H1 (cell line): ENCODE measurements around the gene SNTN. TPM values are rescaled to one million over a fixed set of nuclear protein-coding genes. Genes with fewer than 3 reads are reported as not detected.

Experiments used
- CTCF ChIA-PET: fragments of 300-600 bp; sonication (Branson Sonifier 250); formaldehyde crosslinking; loops from one replicate; lab custom pipeline; 2021; ENCODE audit not compliant: partially characterized antibody; lab: Charles Lee
- POLR2A ChIA-PET: fragments of 300-600 bp; sonication (Branson Sonifier 250); formaldehyde crosslinking; loops from one replicate; lab custom pipeline; 2021; ENCODE audit warnings: inconsistent platforms; ENCODE audit not compliant: partially characterized antibody; lab: Charles Lee
- DNase-seq, 2 experiments: peaks; one replicate each; pipeline versions ENCODE4 v3.0.0 to v3.0.0-alpha.2; 2010 to 2022; ENCODE audit warnings: low spot score in 2 of 2, low read depth in 1 of 2, mixed read lengths in 1 of 2
- FAIRE-seq: peaks from 2 replicates; lab custom pipeline; 2011; peaks lifted over from hg19 to GRCh38; lab: Jason Lieb, UNC
- H2AFZ ChIP-seq: 2 replicates; pipeline ENCODE4 v1.8.1; 2012; ENCODE audit warnings: low read length, inconsistent platforms
- H2AK5ac ChIP-seq: 2 replicates; pipeline ENCODE4 v1.6.1; 2013; ENCODE audit warnings: low read depth, low read length
- H2BK120ac ChIP-seq: replicated peaks from 2 replicates; pipeline ENCODE3; 2013; ENCODE audit warnings: low read depth, low read length, inconsistent platforms
- H2BK12ac ChIP-seq: 2 replicates; pipeline ENCODE4 v1.6.1; 2013; ENCODE audit warnings: low read depth, low read length
- H2BK15ac ChIP-seq: 2 replicates; pipeline ENCODE4 v1.6.1; 2013; ENCODE audit warnings: low read length
- H2BK20ac ChIP-seq: 2 replicates; pipeline ENCODE4 v1.6.1; 2013; ENCODE audit warnings: low read length
- H2BK5ac ChIP-seq: 2 replicates; pipeline ENCODE4 v1.6.1; 2013; ENCODE audit warnings: low read depth, low read length
- H3K14ac ChIP-seq: 2 replicates; pipeline ENCODE4 v1.6.1; 2013; ENCODE audit warnings: inconsistent platforms; ENCODE audit not compliant: insufficient read length
- H3K18ac ChIP-seq: 2 replicates; pipeline ENCODE4 v1.6.1; 2013; ENCODE audit warnings: low read length; ENCODE audit errors: extremely low read depth
- H3K23ac ChIP-seq: 2 replicates; pipeline ENCODE4 v1.6.1; 2013; ENCODE audit warnings: inconsistent platforms; ENCODE audit not compliant: insufficient read length
- H3K23me2 ChIP-seq: 2 replicates; pipeline ENCODE4 v1.6.1; 2013; ENCODE audit warnings: low read depth, low read length
- H3K27ac ChIP-seq: 2 replicates; pipeline ENCODE4 v1.6.1; 2011; ENCODE audit warnings: low read depth, low read length, inconsistent platforms
- H3K27me3 ChIP-seq, 4 experiments: replicated peaks in 1 of 4; 1 replicate in 1 of 4; 2 replicates in 3 of 4; pipeline versions ENCODE4 v1.6.1 to v1.8.1; 2011 to 2013; ENCODE audit warnings: low read length in 3 of 4, mild to moderate bottlenecking in 3 of 4, inconsistent platforms in 2 of 4, mixed read lengths in 2 of 4, moderate library complexity in 1 of 4; ENCODE audit not compliant: control insufficient read depth in 3 of 4, insufficient read depth in 3 of 4; ENCODE audit errors: extremely low read depth in 1 of 4
- H3K36me3 ChIP-seq, 4 experiments: 2 replicates each; pipeline versions ENCODE4 v1.6.1 to v1.8.1; 2011 to 2013; ENCODE audit warnings: mild to moderate bottlenecking in 4 of 4, low read length in 3 of 4, moderate library complexity in 2 of 4, control low read depth in 1 of 4, inconsistent platforms in 1 of 4; ENCODE audit not compliant: insufficient read depth in 4 of 4, control insufficient read depth in 2 of 4
- H3K4ac ChIP-seq: replicated peaks from 2 replicates; pipeline ENCODE3; 2013; ENCODE audit warnings: low read length, low read depth, mixed read lengths, inconsistent platforms; ENCODE audit not compliant: insufficient read length
- H3K4me1 ChIP-seq, 4 experiments: replicated peaks in 1 of 4; 1 replicate in 1 of 4; 2 replicates in 3 of 4; pipeline versions ENCODE4 v1.6.1 to v1.8.1; 2011 to 2013; ENCODE audit warnings: low read length in 3 of 4, inconsistent platforms in 2 of 4, mixed read lengths in 1 of 4; ENCODE audit not compliant: insufficient read depth in 4 of 4, control insufficient read depth in 3 of 4
- H3K4me2 ChIP-seq, 2 experiments: 2 replicates each; pipeline versions ENCODE4 v1.6.1 to v1.8.1; 2011 to 2013; ENCODE audit warnings: low read depth in 2 of 2, low read length in 2 of 2, control low read depth in 1 of 2, inconsistent platforms in 1 of 2, mild to moderate bottlenecking in 1 of 2; ENCODE audit not compliant: insufficient read depth in 1 of 2
- H3K4me3 ChIP-seq, 4 experiments: fragments of 200-600, 300-600 bp in 1 of 4; sonication (generic), shearing (Covaris generic), sonication (Bioruptor Twin) in 1 of 4; 2 replicates each; pipeline versions ENCODE4 v1.5.1 to v1.8.1; 2011 to 2016; ENCODE audit warnings: low read length in 4 of 4, low read depth in 3 of 4, control low read depth in 2 of 4, inconsistent platforms in 2 of 4, mild to moderate bottlenecking in 2 of 4, mixed read lengths in 1 of 4, moderate library complexity in 1 of 4; ENCODE audit not compliant: insufficient read depth in 2 of 4; ENCODE audit errors: extremely low read depth in 1 of 4
- H3K56ac ChIP-seq: replicated peaks from 2 replicates; pipeline ENCODE3; 2013; ENCODE audit warnings: low read depth, mild to moderate bottlenecking, mixed read lengths, low read length, inconsistent platforms; ENCODE audit not compliant: insufficient read length
- H3K79me1 ChIP-seq: 2 replicates; pipeline ENCODE4 v1.6.1; 2013; ENCODE audit warnings: low read depth, low read length, control low read depth
- H3K79me2 ChIP-seq, 2 experiments: 2 replicates each; pipeline versions ENCODE4 v1.6.1 to v1.8.1; 2012 to 2013; ENCODE audit warnings: low read length in 2 of 2, mild to moderate bottlenecking in 2 of 2, inconsistent platforms in 1 of 2; ENCODE audit not compliant: insufficient read depth in 2 of 2, control insufficient read depth in 1 of 2
- H3K9ac ChIP-seq, 4 experiments: replicated peaks in 1 of 4; 1 replicate in 1 of 4; 2 replicates in 3 of 4; pipeline versions ENCODE4 v1.6.1 to v1.8.1; 2011 to 2013; ENCODE audit warnings: low read depth in 3 of 4, low read length in 3 of 4, control low read depth in 2 of 4, mild to moderate bottlenecking in 2 of 4, moderate library complexity in 2 of 4, inconsistent platforms in 1 of 4; ENCODE audit errors: extremely low read depth in 1 of 4
- H3K9me3 ChIP-seq, 2 experiments: 2 replicates each; pipeline versions ENCODE4 v1.6.1 to v1.8.1; 2012 to 2013; ENCODE audit warnings: mild to moderate bottlenecking in 2 of 2, moderate library complexity in 2 of 2, control low read depth in 1 of 2, inconsistent platforms in 1 of 2, low read depth in 1 of 2, low read length in 1 of 2, mixed read lengths in 1 of 2; ENCODE audit not compliant: insufficient read depth in 2 of 2
- H4K20me1 ChIP-seq, 2 experiments: replicated peaks in 1 of 2; 2 replicates each; pipeline versions ENCODE3 to v1.8.1; 2011 to 2013; ENCODE audit warnings: inconsistent platforms in 2 of 2, low read length in 2 of 2, mild to moderate bottlenecking in 1 of 2; ENCODE audit not compliant: insufficient read depth in 2 of 2, control insufficient read depth in 1 of 2
- H4K5ac ChIP-seq: 2 replicates; pipeline ENCODE4 v1.6.1; 2013; ENCODE audit warnings: low read length, low read depth, mixed read lengths, inconsistent platforms; ENCODE audit not compliant: insufficient read length
- H4K8ac ChIP-seq: 2 replicates; pipeline ENCODE4 v1.8.0; 2013; ENCODE audit warnings: mild to moderate bottlenecking, moderate library complexity, low read length, inconsistent platforms; ENCODE audit not compliant: insufficient read depth; ENCODE audit errors: extremely low read depth
- H4K91ac ChIP-seq: replicated peaks from 2 replicates; pipeline ENCODE3; 2013; ENCODE audit warnings: low read length, mixed read lengths, inconsistent platforms; ENCODE audit not compliant: insufficient read length
- BRCA1 ChIP-seq: IDR thresholded peaks from 2 replicates; pipeline ENCODE4 v1.6.1; 2012; ENCODE audit warnings: low read depth, low read length, improper control_type of control experiment
- CEBPB ChIP-seq: IDR thresholded peaks from 2 replicates; pipeline ENCODE4 v1.6.1; 2012; ENCODE audit warnings: low read depth, low read length
- EGR1 ChIP-seq: IDR thresholded peaks from 2 replicates; pipeline ENCODE4 v1.6.1; 2011; ENCODE audit warnings: low read depth, low read length, borderline replicate concordance
- HDAC6 ChIP-seq: IDR thresholded peaks from one replicate; pipeline ENCODE4 v1.7.1; 2012; ENCODE audit warnings: low read depth, mild to moderate bottlenecking, inconsistent platforms, low read length, moderate library complexity
- JUND ChIP-seq: IDR thresholded peaks from 2 replicates; pipeline ENCODE4 v1.6.1; 2011; ENCODE audit warnings: mild to moderate bottlenecking, improper control_type of control experiment, low read length
- RXRA ChIP-seq: IDR thresholded peaks from 2 replicates; pipeline ENCODE4 v1.6.1; 2011; ENCODE audit warnings: low read depth, mild to moderate bottlenecking, low read length, moderate library complexity; ENCODE audit not compliant: insufficient read depth
- SAP30 ChIP-seq: fragments of 300-600 bp; sonication (generic); IDR thresholded peaks from 2 replicates; pipeline ENCODE4 v1.7.1; 2012; ENCODE audit warnings: low read length, moderate library complexity, mild to moderate bottlenecking, inconsistent platforms; ENCODE audit not compliant: insufficient read depth, insufficient replicate concordance
- SP2 ChIP-seq: IDR thresholded peaks from 2 replicates; pipeline ENCODE4 v1.6.1; 2012; ENCODE audit warnings: mild to moderate bottlenecking, low read length, inconsistent platforms
- WGBS, 2 experiments: shearing (Covaris generic) in 1 of 2; methylation state at CpG; one replicate each; pipeline versions ENCODE4 v1.1.6 to v1.1.7; 2013 to 2015; ENCODE audit warnings: low lambda C conversion rate in 2 of 2, mixed read lengths in 2 of 2, inconsistent platforms in 1 of 2, low coverage in 1 of 2, missing lambda C conversion rate in 1 of 2; ENCODE audit not compliant: insufficient replicate concordance in 2 of 2, insufficient coverage in 1 of 2, insufficient read length in 1 of 2; ENCODE audit errors: extremely low coverage in 1 of 2, missing lambda C conversion rate in 1 of 2; 5-methylcytosine and 5-hydroxymethylcytosine counted together
- polyA plus RNA-seq, 7 experiments: library from polyadenylated mRNA; depleted of rRNA in 3 of 7; stranded (reverse) in 5 of 7; unstranded in 2 of 7; fragments of >200 nt in 5 of 7; fragments of 200-250 nt in 2 of 7; gene quantifications; 1 replicate in 5 of 7; 2 replicates in 1 of 7; 4 replicates in 1 of 7; pipeline versions ENCODE4 v1.2.1 to v1.2.3, GENCODE V29; 2011 to 2013; ENCODE audit warnings: missing spikeins in 2 of 7, mixed read lengths in 2 of 7
- total RNA-seq: library from RNA; stranded (reverse); fragmentation: NEBNext Ultra II Directional; extraction: Animal tissue kit (Norgen Biotek cat#: 25700); gene quantifications from 2 replicates; pipeline ENCODE4 v1.2.1, GENCODE V29; 2021
- TF ChIP-seq, protein P1 (sequence below): IDR thresholded peaks from 2 replicates; pipeline ENCODE4 v1.6.1; 2011; ENCODE audit warnings: low read depth, mild to moderate bottlenecking, low read length; ENCODE audit not compliant: insufficient read depth
- TF ChIP-seq, protein P2 (sequence below): IDR thresholded peaks from 2 replicates; pipeline ENCODE4 v1.6.1; 2011; ENCODE audit warnings: low read length, improper control_type of control experiment
- TF ChIP-seq, protein P3 (sequence below): IDR thresholded peaks from 2 replicates; pipeline ENCODE4 v1.6.1; 2012; ENCODE audit warnings: low read length, inconsistent platforms

The SNTN gene
- total and polyA plus RNA-seq, 2 of the 8 experiments (the other 6 are each of a cell fraction or from before 2014, with no cell fraction given): not detected

DNA sequence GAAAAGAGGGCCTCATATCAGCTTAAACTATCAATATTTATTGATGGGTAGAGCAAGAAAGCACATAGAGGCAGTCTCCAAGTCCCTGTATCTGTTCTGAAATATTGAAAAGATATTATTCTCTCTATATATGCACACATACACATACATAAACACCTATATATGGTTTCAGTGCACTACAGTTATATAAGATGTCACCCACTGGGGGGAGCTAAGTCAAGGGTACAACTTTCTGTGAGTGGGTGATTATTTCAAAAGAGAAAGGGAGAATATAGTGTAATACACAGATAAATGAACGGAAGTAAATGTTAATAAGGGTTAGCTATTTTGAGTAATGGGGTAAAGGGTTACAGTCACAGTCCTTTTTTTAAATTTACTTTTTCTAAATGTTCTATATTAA is 8.8 kb downstream of the SNTN start:
- Histone ChIP-seq H3K27ac (no peak overlapping the region), H2BK15ac (no peak overlapping the region), H4K20me1 (no peaks in the 10 kb centered on the region), H2AK5ac (no peak overlapping the region), H3K23me2 (no peaks in the 10 kb centered on the region), H3K4me1 (peaks cover 0 to 3% (median 0%) of the 10 kb centered on the region in 4 experiments; a peak in 1 of 7 replicates), H3K27me3 (no peaks in the 10 kb centered on the region), H3K56ac (no peak overlapping the region), H2BK12ac (no peak overlapping the region), H3K79me2 (no peaks in the 10 kb centered on the region), H3K9ac (no peak overlapping the region), H3K4me3 (no peak overlapping the region), H3K23ac (no peak overlapping the region), H3K36me3 (no peaks in the 10 kb centered on the region), H4K91ac (no peak overlapping the region), H3K18ac (no peak overlapping the region), H3K79me1 (no peaks in the 10 kb centered on the region), H4K5ac (no peak overlapping the region), H3K9me3 (no peaks in the 10 kb centered on the region), H2BK20ac (no peak overlapping the region), H2BK5ac (no peak overlapping the region), H3K4me2 (no peak overlapping the region), H2BK120ac (no peak overlapping the region), H4K8ac (no peak overlapping the region), H2AFZ (no peak overlapping the region), H3K4ac (no peak overlapping the region), H3K14ac (no peak overlapping the region)
- FAIRE-seq: no peak
- POLR2A ChIA-PET: interaction anchor here (0.6 to 1.6 kb wide), 2 partner anchors 17 to 670 kb away, joined by 3 to 6 read pairs; no protein-coding TSS in a partner anchor
- CTCF ChIA-PET: interaction anchor here (0.6 to 6.7 kb wide), 26 partner anchors 9 to 381 kb away, joined by 3 to 77 read pairs (median 4); partner anchors contain the start of gene C3orf49
- 83% methylated on average over 1 of the region's 1 CpG; no CpG with 5 or more reads in 1 of the 2 experiments for WGBS, 2 experiments
- DNase-seq: no peak
- TF ChIP-seq, protein P1, sequence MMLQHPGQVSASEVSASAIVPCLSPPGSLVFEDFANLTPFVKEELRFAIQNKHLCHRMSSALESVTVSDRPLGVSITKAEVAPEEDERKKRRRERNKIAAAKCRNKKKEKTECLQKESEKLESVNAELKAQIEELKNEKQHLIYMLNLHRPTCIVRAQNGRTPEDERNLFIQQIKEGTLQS: no peak
- no peak for TF ChIP-seq JUND
- no peak for TF ChIP-seq EGR1
- no peak for TF ChIP-seq CEBPB
- no peak for TF ChIP-seq HDAC6
- TF ChIP-seq, protein P2, sequence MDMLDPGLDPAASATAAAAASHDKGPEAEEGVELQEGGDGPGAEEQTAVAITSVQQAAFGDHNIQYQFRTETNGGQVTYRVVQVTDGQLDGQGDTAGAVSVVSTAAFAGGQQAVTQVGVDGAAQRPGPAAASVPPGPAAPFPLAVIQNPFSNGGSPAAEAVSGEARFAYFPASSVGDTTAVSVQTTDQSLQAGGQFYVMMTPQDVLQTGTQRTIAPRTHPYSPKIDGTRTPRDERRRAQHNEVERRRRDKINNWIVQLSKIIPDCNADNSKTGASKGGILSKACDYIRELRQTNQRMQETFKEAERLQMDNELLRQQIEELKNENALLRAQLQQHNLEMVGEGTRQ: no peak
- TF ChIP-seq SAP30: no peak
- TF ChIP-seq BRCA1: no peak
- TF ChIP-seq RXRA: no peak
- no peak for TF ChIP-seq SP2
- TF ChIP-seq, protein P3, sequence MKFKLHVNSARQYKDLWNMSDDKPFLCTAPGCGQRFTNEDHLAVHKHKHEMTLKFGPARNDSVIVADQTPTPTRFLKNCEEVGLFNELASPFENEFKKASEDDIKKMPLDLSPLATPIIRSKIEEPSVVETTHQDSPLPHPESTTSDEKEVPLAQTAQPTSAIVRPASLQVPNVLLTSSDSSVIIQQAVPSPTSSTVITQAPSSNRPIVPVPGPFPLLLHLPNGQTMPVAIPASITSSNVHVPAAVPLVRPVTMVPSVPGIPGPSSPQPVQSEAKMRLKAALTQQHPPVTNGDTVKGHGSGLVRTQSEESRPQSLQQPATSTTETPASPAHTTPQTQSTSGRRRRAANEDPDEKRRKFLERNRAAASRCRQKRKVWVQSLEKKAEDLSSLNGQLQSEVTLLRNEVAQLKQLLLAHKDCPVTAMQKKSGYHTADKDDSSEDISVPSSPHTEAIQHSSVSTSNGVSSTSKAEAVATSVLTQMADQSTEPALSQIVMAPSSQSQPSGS: no peak
